ENCODE data around the gene LTBP4.

Gene LTBP4

DNA sequence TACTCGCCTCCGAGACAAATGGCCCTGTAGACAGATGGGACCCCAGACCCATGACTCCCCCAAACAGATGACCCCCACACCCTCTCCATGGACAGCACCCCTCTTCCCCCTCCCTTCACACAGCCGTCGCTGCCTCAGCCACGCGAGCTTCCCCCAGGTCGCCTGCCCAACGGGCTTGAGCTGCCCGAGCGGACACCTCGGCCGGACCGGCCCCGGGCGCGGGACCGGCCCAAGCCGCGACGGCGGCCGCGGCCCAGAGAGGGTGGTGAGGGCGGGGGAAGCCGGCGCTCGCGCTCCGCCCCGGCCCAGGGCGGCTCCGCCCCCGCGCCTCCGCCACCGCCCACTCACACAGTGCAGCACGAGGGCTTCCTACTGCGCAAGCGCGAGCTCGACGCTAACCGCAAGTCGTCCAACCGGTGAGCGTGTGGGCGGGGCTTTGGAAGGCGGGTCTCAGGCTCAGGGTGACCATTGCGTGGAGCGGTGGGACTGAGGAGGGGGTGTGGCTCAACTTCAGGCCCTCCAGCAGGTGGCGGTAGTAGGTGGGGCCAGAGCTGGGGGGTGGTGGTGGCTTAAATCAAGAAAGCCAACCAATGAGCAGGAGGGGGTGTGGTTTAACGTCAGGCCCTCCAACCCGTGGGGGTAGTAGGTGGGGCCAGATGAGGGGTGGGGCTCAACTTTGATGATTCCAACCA, 30.7 kb upstream of the LTBP4 start:
- peak overlapping the region; percentile 58 for H3K4me3 ChIP-seq (ENCODE audit: control insufficient read depth, low read depth, low read length)
- TF ChIP-seq, protein P1, sequence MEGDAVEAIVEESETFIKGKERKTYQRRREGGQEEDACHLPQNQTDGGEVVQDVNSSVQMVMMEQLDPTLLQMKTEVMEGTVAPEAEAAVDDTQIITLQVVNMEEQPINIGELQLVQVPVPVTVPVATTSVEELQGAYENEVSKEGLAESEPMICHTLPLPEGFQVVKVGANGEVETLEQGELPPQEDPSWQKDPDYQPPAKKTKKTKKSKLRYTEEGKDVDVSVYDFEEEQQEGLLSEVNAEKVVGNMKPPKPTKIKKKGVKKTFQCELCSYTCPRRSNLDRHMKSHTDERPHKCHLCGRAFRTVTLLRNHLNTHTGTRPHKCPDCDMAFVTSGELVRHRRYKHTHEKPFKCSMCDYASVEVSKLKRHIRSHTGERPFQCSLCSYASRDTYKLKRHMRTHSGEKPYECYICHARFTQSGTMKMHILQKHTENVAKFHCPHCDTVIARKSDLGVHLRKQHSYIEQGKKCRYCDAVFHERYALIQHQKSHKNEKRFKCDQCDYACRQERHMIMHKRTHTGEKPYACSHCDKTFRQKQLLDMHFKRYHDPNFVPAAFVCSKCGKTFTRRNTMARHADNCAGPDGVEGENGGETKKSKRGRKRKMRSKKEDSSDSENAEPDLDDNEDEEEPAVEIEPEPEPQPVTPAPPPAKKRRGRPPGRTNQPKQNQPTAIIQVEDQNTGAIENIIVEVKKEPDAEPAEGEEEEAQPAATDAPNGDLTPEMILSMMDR (conservative IDR thresholded peaks at IDR 0.05; ENCODE audit: control insufficient read depth, insufficient read depth, low read depth, low read length) = no peak
- DNase-seq (ENCODE audit: low read depth) = peak; percentile 99

DNA sequence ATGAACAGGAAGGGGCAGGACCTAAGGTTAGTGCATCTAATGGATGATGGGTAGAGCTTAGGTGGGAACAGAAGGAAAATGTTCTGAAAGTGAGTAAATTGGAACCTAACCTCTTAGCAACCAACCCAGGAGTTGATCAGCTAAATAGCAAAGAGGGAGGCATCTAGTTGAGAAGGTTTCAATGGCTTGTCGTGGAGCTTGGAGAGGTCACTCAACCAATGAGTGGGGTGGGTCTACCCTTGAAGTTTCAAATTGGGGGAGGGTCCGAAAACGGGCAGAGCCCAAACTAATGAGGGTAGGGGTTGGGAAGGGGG, 30.2 kb upstream of the LTBP4 start:
- no peak for DNase-seq (ENCODE audit: low read depth)
- TF ChIP-seq, protein P1 (conservative IDR thresholded peaks at IDR 0.05; ENCODE audit: control insufficient read depth, insufficient read depth, low read depth, low read length) = no peak
- H3K4me3 ChIP-seq (ENCODE audit: control insufficient read depth, low read depth, low read length) = no peak overlapping the region

DNA sequence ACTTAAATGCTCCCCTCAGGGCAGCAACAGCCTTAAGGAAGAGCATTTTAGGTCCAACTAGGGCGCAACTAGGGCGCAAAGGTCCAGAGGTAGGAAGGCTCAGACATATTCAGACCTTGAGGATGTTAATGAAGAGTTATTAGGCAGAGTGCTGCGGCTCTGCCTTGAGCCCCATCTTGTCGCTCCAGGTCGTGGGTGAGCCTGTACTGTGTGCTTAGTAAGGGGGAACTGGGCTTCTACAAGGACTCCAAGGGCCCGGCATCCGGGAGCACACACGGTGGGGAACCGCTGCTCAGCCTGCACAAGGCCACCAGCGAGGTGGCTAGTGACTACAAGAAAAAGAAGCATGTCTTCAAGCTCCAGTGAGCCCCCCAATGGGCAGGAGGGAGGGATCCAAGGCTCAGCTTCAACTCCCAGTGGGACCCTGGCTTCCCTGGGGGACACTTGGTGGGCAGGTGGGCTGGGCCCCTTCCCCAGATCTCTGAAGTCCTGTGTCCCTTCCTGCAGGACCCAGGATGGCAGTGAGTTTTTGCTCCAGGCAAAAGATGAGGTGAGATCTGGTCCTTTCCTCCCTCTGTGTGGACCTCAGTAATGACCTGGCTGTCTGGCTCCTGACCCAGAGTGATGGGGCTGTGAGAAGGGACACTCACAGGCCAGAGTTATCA, 29.2 kb upstream of the LTBP4 start:
- TF ChIP-seq, protein P1 (conservative IDR thresholded peaks at IDR 0.05; ENCODE audit: control insufficient read depth, insufficient read depth, low read depth, low read length) = no peak
- H3K4me3 ChIP-seq (ENCODE audit: control insufficient read depth, low read depth, low read length) = no peak overlapping the region
- DNase-seq (ENCODE audit: low read depth) = no peak

DNA sequence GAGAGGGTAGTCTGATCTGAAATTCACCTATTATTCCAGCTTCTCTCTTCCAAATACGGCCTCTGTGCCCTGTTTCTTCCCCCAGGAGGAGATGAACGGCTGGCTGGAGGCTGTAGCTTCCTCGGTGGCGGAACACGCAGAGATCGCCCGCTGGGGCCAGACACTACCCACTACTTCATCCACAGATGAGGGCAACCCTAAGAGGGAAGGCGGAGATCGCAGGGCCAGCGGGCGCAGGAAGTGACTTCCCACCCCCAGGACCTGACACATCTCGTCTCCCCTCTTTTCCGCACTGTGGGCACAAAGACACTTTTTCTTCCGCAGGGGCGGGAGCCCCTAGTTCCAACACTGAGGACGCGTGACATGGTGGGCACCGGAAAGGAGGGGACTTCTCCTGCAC, 25.8 kb upstream of the LTBP4 start:
- H3K4me3 ChIP-seq (ENCODE audit: control insufficient read depth, low read depth, low read length) = no peak overlapping the region
- TF ChIP-seq, protein P1 (conservative IDR thresholded peaks at IDR 0.05; ENCODE audit: control insufficient read depth, insufficient read depth, low read depth, low read length) = no peak
- DNase-seq (ENCODE audit: low read depth) = no peak

DNA sequence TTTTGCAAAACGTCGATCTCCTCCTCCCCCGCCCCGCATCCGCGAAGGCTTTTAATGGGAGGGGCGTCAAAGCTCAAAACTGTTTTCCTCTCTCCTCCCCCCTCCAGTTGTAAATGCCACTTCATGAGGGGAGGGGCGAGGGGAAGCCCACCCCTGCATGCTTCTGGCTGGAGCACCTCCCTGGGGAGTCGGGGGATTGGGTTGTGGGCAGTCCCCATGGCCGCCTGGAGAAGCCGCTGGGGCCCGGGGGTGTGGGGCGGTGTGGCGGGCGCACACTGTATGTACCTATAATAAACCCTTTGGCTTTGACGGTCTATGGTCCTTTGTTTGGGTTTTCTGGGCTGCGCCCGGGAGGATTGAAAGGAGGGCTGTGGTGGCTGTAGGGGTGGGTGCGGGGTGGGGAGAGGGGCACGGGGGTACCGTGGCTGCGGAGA, 25.0 kb upstream of the LTBP4 start:
- DNase-seq (ENCODE audit: low read depth) = no peak
- H3K4me3 ChIP-seq (ENCODE audit: control insufficient read depth, low read depth, low read length) = peak overlapping the region; percentile 89
- TF ChIP-seq, protein P1 (conservative IDR thresholded peaks at IDR 0.05; ENCODE audit: control insufficient read depth, insufficient read depth, low read depth, low read length) = no peak

DNA sequence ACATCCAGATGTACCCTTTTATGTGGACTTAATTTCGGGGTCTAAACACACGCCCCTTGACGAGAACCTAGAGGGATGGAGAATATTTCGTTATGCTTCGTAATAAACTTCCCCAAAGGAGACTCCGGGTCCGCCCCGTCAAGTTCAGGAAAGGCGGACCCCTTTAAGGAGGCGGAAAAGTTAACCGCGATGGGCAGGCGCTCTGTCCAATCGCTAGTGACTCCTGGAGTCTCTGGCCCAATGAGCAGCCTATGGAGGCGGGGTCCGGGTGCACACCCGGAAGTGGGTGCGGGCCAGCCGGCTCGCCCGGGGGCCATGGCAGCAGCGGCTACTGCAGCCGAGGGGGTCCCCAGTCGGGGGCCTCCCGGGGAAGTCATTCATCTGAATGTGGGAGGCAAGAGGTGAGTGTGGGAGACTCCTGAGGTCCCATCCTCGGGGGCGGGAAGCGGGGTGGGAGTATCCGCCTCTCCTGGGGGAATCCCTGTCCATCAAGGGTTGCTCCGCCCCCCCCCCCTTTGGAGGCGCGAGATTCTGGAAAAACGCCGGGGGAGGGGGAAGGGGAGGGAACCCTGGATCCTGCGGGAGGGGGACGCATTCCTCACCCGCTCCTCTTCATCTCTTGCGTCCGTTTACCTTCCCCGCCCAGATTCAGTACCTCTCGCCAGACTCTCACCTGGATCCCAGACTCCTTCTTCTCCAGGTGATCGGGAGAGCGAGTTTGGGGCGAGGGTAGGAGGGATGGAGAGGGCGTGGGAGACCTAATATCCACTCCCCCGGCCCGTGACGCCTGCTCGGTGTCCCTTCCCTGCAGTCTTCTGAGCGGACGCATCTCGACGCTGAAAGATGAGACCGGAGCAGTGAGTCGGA, 24.4 kb upstream of the LTBP4 start, which contains the start of gene SHKBP1:
Gene SHKBP1 (plus strand): TSS at position 289 of the 867 bp plus-strand sequence. CDS start 27 bp downstream, at position 316.
- DNase-seq (ENCODE audit: low read depth) = peak; percentile 94
- peak within 1 kb of the TSS; percentile 89 for H3K4me3 ChIP-seq (ENCODE audit: control insufficient read depth, low read depth, low read length)
- TF ChIP-seq, protein P1 (conservative IDR thresholded peaks at IDR 0.05; ENCODE audit: control insufficient read depth, insufficient read depth, low read depth, low read length) = no peak
